Neural cell (in vitro differentiated cells): ENCODE data around the gene COLQ.

Experiments used
- EP300 ChIP-seq: fragments of 450-650 bp; conservative IDR thresholded peaks from 2 replicates; pipeline ENCODE4 v1.6.1; 2014; ENCODE audit warnings: antibody characterized with exemption, mild to moderate bottlenecking, moderate library complexity; ENCODE audit not compliant: poor library complexity, severe bottlenecking
- MXI1 ChIP-seq: fragments of 450-650 bp; conservative IDR thresholded peaks from 2 replicates; pipeline ENCODE4 v1.6.1; 2014; ENCODE audit warnings: antibody characterized with exemption, mild to moderate bottlenecking; ENCODE audit not compliant: poor library complexity, severe bottlenecking
- POLR2AphosphoS5 ChIP-seq: IDR thresholded peaks from 2 replicates; pipeline ENCODE4 v1.6.1; 2012
- SMC3 ChIP-seq: fragments of 450-650 bp; conservative IDR thresholded peaks from 2 replicates; pipeline ENCODE4 v1.6.1; 2014; ENCODE audit warnings: antibody characterized with exemption, mild to moderate bottlenecking, moderate library complexity; ENCODE audit not compliant: poor library complexity
- TAF1 ChIP-seq: IDR thresholded peaks from 2 replicates; pipeline ENCODE4 v1.6.1; 2012; ENCODE audit warnings: low read depth
- TF ChIP-seq, protein P1 (sequence below): fragments of 450-650 bp; IDR thresholded peaks from 2 replicates; pipeline ENCODE4 v1.5.1; 2014; ENCODE audit warnings: antibody characterized with exemption, mild to moderate bottlenecking, moderate library complexity; ENCODE audit not compliant: poor library complexity, severe bottlenecking
- TF ChIP-seq, protein P2 (sequence below): IDR thresholded peaks from 2 replicates; pipeline ENCODE4 v1.6.1; 2012; ENCODE audit warnings: borderline replicate concordance

DNA sequence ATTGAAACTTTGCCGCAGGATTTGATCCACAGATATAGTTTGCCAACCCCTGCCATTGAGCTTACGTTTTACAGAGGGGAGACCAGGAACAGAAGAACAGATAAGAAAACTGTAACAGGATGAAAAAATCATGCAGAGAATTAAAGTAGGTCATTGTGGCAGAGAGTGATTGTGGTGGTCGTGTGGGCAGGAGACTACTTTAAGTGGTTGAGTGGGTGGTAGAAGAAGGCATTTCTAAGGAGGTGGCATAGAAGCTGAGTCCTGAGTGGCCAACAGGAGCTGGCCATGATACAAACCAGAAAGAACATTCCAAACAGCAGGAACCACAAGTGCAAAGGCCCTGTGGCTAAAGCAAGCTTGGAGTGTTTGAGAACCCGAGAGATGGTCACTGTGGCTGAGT is 34.5 kb downstream of the COLQ start:
- no peak for TF ChIP-seq EP300
- no peak for TF ChIP-seq SMC3
- TF ChIP-seq, protein P1, sequence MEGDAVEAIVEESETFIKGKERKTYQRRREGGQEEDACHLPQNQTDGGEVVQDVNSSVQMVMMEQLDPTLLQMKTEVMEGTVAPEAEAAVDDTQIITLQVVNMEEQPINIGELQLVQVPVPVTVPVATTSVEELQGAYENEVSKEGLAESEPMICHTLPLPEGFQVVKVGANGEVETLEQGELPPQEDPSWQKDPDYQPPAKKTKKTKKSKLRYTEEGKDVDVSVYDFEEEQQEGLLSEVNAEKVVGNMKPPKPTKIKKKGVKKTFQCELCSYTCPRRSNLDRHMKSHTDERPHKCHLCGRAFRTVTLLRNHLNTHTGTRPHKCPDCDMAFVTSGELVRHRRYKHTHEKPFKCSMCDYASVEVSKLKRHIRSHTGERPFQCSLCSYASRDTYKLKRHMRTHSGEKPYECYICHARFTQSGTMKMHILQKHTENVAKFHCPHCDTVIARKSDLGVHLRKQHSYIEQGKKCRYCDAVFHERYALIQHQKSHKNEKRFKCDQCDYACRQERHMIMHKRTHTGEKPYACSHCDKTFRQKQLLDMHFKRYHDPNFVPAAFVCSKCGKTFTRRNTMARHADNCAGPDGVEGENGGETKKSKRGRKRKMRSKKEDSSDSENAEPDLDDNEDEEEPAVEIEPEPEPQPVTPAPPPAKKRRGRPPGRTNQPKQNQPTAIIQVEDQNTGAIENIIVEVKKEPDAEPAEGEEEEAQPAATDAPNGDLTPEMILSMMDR = no peak
- TF ChIP-seq, protein P2, sequence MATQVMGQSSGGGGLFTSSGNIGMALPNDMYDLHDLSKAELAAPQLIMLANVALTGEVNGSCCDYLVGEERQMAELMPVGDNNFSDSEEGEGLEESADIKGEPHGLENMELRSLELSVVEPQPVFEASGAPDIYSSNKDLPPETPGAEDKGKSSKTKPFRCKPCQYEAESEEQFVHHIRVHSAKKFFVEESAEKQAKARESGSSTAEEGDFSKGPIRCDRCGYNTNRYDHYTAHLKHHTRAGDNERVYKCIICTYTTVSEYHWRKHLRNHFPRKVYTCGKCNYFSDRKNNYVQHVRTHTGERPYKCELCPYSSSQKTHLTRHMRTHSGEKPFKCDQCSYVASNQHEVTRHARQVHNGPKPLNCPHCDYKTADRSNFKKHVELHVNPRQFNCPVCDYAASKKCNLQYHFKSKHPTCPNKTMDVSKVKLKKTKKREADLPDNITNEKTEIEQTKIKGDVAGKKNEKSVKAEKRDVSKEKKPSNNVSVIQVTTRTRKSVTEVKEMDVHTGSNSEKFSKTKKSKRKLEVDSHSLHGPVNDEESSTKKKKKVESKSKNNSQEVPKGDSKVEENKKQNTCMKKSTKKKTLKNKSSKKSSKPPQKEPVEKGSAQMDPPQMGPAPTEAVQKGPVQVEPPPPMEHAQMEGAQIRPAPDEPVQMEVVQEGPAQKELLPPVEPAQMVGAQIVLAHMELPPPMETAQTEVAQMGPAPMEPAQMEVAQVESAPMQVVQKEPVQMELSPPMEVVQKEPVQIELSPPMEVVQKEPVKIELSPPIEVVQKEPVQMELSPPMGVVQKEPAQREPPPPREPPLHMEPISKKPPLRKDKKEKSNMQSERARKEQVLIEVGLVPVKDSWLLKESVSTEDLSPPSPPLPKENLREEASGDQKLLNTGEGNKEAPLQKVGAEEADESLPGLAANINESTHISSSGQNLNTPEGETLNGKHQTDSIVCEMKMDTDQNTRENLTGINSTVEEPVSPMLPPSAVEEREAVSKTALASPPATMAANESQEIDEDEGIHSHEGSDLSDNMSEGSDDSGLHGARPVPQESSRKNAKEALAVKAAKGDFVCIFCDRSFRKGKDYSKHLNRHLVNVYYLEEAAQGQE = no peak
- no peak for TF ChIP-seq POLR2AphosphoS5
- no peak for TF ChIP-seq MXI1
- TF ChIP-seq TAF1 = no peak
